Activated CD4-positive, alpha-beta T cell treated with anti-CD3 and anti-CD28 coated beads for 48 hours (primary cell): ENCODE measurements around the gene UNC45B.
"Not testable (repeated sequence)": the region's sequence is repeated elsewhere in the genome, so short reads cannot be mapped to it uniquely, and the experiment has no call there.

ENCODE experiments used
- DNase-seq: peaks from one replicate; pipeline ENCODE4 v3.0.0-alpha.2; 2020

The UNC45B gene

GRCh38 chr17:35147375-35147905, at the start of gene UNC45B:
UNC45B (plus strand) TSS chr17:35147817; CDS start chr17:35148264, 447 bp downstream.
- DNase-seq, result no peak

GRCh38 chr17:35099908-35100307, 47.7 kb upstream of the UNC45B start:
- DNase-seq, result no peak

GRCh38 chr17:35101036-35101435, 46.6 kb upstream of the UNC45B start:
- no peak for DNase-seq

GRCh38 chr17:35101725-35102124, 45.9 kb upstream of the UNC45B start:
- DNase-seq, result no peak

- no peak for DNase-seq
These were observed 44.3 kb upstream of the UNC45B start for GRCh38 chr17:35103271-35103670.

GRCh38 chr17:35104844-35105450, 42.7 kb upstream of the UNC45B start:
- no peak for DNase-seq

GRCh38 chr17:35110791-35111190, 36.8 kb upstream of the UNC45B start:
- DNase-seq, result not testable (repeated sequence)

GRCh38 chr17:35116845-35117244, 30.8 kb upstream of the UNC45B start:
- DNase-seq, result no peak

- peak; percentile 40 for DNase-seq
These were observed 29.6 kb upstream of the UNC45B start for GRCh38 chr17:35117984-35118383.

GRCh38 chr17:35119370-35120165, 28.0 kb upstream of the UNC45B start, which contains the start of gene RAD51D:
RAD51D (minus strand) TSS chr17:35119860; CDS start chr17:35119613, 247 bp downstream.
- peak; percentile 86 for DNase-seq

GRCh38 chr17:35121315-35121714, 26.3 kb upstream of the UNC45B start, which contains the start of gene FNDC8:
FNDC8 (plus strand) TSS chr17:35121615; CDS start chr17:35121694, 79 bp downstream.
- DNase-seq, result no peak

GRCh38 chr17:35127751-35128514, 19.7 kb upstream of the UNC45B start:
- no peak for DNase-seq

- DNase-seq, result no peak
These were observed 18.3 kb upstream of the UNC45B start for GRCh38 chr17:35129154-35129972.

- DNase-seq, result no peak
These were observed 17.7 kb upstream of the UNC45B start for GRCh38 chr17:35129973-35130351.

- no peak for DNase-seq
These were observed 17.2 kb upstream of the UNC45B start for GRCh38 chr17:35130392-35130791.

- no peak for DNase-seq
These were observed 15.5 kb upstream of the UNC45B start for GRCh38 chr17:35132099-35132498.

GRCh38 chr17:35132816-35133550, 14.6 kb upstream of the UNC45B start:
- no peak for DNase-seq

- DNase-seq, result no peak
These were observed 12.3 kb upstream of the UNC45B start for GRCh38 chr17:35135322-35135721.

- DNase-seq, result no peak
These were observed 9.4 kb upstream of the UNC45B start for GRCh38 chr17:35138218-35138617.

- DNase-seq, result peak; percentile 93
These were observed 5.7 kb upstream of the UNC45B start, which contains the start of gene NLE1 for GRCh38 chr17:35141681-35142466. NLE1 (minus strand) TSS chr17:35142303; CDS start chr17:35142275, 28 bp downstream.

GRCh38 chr17:35142467-35142796, 5.2 kb upstream of the UNC45B start:
- DNase-seq, result no peak
